Stimulated activated CD8-positive, alpha-beta memory T cell treated with anti-CD3 and anti-CD28 coated beads, Interleukin-7, amount 100 ng/mL, for 48 hours (primary cell): ENCODE data around the gene MRPL43.

Experiments
- DNase-seq, 2 donors: peaks; one replicate each; pipeline ENCODE4 v3.0.0-alpha.2; 2020; ENCODE audit warnings: low read depth in 1 of 2; ENCODE audit errors: extremely low read depth in 1 of 2

MRPL43 gene

DNA sequence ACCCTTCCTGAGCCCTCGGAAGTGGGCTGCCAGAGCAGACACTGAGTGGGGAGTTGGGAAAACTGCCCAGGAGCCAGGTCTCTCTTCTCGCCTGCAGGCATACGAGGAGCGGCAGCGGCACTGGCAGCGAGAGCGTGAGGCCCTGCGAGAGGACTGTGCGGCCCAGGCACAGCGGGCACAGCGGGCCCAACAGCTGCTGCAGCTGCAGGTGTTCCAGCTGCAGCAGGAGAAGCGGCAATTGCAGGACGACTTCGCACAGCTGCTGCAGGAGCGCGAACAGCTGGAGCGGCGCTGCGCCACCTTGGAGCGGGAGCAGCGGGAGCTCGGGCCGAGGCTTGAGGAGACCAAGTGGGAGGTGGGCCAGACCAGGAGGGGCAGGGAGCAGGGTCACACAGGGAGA is 18.1 kb upstream of the MRPL43 start:
- no peak for DNase-seq

DNA sequence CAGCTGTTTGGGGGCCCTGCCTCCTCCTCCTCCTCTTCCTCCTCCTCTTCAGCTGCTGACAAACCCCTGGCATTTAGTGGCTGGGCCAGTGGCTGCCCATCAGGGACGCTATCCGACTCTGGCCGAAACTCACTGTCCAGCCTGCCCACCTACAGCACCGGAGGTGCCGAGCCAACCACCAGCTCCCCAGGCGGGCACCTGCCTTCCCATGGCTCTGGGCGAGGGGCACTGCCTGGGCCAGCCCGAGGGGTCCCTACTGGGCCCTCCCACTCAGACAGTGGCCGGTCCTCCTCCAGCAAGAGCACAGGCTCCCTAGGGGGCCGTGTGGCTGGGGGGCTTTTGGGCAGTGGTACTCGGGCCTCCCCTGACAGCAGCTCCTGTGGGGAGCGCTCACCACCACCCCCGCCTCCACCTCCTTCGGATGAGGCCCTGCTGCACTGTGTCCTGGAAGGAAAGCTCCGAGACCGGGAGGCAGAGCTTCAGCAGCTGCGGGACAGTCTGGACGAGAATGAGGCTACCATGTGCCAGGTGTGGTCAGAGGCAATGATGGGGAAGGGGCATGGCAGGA is 16.4 kb upstream of the MRPL43 start:
- DNase-seq = no peak

DNA sequence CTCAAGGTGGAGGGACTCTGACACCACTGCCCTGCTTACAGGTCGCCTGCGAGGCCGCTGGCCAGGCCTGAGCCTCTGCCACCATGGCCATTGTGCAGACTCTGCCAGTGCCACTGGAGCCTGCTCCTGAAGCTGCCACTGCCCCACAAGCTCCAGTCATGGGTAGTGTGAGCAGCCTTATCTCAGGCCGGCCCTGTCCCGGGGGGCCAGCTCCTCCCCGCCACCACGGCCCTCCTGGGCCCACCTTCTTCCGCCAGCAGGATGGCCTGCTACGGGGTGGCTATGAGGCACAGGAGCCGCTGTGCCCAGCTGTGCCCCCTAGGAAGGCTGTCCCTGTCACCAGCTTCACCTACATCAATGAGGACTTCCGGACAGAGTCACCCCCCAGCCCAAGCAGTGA is 15.2 kb upstream of the MRPL43 start:
- DNase-seq = no peak

- no peak for DNase-seq
Observed at GRCh38 chr10:101001659-101002035, 14.3 kb upstream of the MRPL43 start.

- DNase-seq = no peak
Observed at GRCh38 chr10:101000915-101001658, 13.8 kb upstream of the MRPL43 start.

- no peak for DNase-seq
Observed at GRCh38 chr10:101000127-101000914, 13.0 kb upstream of the MRPL43 start.

GRCh38 chr10:100999742-101000126 is 12.4 kb upstream of the MRPL43 start, which contains the start of gene LZTS2:
Gene LZTS2, plus strand, starts transcription at chr10:100999808. Its CDS starts 2,731 bp downstream, at chr10:101002539.
- no peak for DNase-seq

DNA sequence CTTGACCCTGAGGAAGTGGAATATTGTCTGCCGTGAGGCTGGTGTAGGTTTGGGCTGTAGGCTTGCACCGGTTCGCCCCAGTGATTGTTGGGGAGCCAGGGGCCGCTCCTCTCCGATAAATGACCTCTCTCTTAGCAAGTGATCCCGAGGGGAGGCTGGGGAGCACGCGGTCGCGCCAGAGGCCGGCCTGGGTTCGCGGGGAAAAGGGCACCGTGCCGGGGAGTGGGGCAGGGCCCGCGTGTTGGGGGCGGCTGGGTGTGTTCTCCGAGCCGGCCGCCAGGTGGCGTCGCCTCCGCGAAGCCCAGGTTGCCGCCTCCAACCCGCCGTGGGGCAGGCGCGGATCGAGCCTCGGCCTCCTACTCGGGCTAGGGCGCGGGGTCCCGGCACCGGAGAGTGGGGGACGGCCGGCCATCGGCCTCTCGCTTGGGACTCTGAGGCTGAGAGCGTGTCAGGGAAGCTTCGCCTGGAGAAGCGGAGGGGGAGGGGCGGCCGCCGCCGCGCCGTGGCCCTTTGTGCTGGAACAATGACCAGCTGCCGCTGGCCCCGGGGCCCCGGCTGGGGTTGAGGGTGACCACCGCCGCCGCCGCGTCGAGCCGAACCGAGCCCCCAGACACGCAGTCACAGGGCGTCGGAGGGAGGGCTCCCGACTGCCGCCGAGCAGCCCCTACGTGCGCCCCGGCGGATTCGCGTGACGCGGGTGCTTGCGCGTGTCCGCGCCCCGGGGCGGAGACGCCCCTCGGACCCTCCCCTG is 11.9 kb upstream of the MRPL43 start:
- DNase-seq = peak; percentile 37 to 56

GRCh38 chr10:100998183-100998990 is 11.1 kb upstream of the MRPL43 start:
- DNase-seq = peak in 1 of 2 donors; percentile 26

- peak; percentile 36 to 49 for DNase-seq
Observed at GRCh38 chr10:100997360-100998182, 10.3 kb upstream of the MRPL43 start.

- no peak for DNase-seq
Observed at GRCh38 chr10:100996678-100997359, 9.5 kb upstream of the MRPL43 start.

GRCh38 chr10:100995181-100995580 is 7.9 kb upstream of the MRPL43 start:
- no peak for DNase-seq

DNA sequence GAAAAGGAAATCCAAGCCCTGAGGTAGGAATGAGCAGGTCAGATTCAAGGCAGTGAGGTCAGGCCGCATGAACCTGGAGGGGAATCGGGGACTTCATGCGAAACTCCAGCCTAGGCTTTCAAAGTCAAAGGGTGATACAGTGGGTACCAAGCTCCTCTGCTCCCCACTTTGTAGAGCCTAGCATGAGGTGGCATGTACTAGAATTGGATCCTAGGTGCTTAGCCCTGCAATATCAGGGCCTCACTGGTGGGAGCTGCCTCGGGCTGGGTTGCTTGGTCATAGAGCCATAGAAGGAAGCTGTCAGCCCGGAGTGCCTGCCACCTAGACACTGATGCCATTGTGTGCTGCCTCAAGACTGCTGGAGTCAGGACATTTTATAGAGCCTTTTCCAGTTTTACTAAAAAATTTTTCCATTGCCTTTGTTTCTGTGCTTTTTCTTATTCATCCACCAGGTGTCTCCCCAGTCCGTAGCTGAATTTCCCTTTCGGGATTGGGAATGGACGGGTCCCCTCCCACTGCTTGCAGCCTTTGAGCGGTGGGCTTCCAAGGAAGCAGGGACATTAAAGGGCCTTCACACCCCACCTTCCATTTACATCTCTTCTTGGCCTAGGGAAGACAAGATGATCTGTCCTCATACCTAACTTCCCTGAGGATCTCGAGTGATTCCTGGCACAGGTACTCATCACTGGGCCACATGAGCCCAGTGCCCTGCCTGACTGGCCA is 6.8 kb upstream of the MRPL43 start:
- no peak for DNase-seq

- DNase-seq = no peak
Observed at GRCh38 chr10:100989088-100989487, 1.8 kb upstream of the MRPL43 start.

DNA sequence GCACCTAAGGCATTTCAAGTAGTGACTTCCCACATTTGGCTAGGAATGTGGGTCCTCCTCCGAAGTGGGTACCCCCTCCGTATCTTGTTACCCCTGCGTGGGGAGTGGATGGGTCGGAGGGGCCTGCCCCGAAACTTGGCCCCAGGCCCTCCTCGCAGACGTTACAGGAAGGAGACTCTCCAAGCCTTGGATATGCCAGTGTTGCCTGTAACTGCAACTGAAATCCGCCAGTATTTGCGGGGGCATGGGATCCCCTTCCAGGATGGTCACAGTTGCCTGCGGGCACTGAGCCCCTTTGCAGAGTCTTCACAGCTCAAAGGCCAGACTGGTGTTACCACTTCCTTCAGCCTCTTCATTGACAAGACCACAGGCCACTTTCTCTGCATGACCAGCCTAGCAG is 869 bp upstream of the MRPL43 start:
- DNase-seq = no peak

GRCh38 chr10:100987685-100988049 is 370 bp upstream of the MRPL43 start:
- DNase-seq = no peak

DNA sequence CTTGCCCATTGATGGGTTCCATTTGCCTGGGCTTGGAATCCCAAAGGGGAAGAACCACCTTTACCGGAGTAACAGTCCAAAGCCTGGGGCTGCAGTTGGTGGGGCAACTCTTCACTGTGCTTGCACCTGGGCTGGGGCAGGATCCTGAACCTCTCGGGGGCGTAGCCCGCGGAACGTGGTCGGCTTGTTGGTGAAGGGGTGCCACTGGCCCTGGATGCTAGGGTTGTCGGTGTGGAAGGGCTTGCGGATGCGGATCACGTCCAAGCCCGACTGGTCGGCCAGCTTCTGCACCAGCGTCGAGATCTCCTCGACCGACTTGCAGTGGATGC is 710 bp downstream of the MRPL43 start:
- no peak for DNase-seq

DNA sequence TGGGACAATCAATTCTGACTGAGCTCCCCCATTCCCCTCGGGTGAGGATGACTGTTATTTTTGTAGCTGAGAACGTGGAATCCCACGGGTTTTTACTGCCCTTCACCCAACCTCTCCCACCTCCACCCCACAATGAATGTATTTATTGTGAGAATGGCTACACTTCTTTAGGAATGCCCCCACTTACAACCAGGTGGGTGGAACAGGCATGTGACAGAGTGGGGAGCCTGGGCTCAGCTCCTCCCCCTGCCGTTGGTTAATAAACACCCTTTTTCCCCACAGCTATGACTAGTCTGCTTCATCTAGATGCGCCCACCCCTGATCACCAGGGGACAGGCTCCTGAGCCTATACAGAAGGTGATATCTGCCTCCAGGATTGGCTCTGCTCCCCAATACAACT is 2.0 kb downstream of the MRPL43 start:
- no peak for DNase-seq
